ENCODE measurements around the gene APOBEC3B.

- no peak for TF ChIP-seq POLR2A (IDR thresholded peaks at IDR 0.05; ENCODE audit: low read depth, low read length)
- no peak for TF ChIP-seq POLR2AphosphoS5 (IDR thresholded peaks at IDR 0.05; ENCODE audit: low read depth, low read length)
- no peak for TF ChIP-seq TAF1 (IDR thresholded peaks at IDR 0.05; ENCODE audit: low read depth, low read length)
- no peak for TF ChIP-seq SPI1 (IDR thresholded peaks at IDR 0.05; ENCODE audit: low read depth, low read length)
Observed at GRCh38 chr22:38948181-38948940, 33.8 kb upstream of the APOBEC3B start.

Measured in GM12891 (cell line).